ENCODE measurements around the gene POU6F2.
"Not testable (repeated sequence)": the region's sequence is repeated elsewhere in the genome, so short reads cannot be mapped to it uniquely, and the experiment has no call there.

The POU6F2 gene

GRCh38 chr7:39132306-39132705, 154.6 kb downstream of the POU6F2 start:
- DNase-seq: no peak

DNA sequence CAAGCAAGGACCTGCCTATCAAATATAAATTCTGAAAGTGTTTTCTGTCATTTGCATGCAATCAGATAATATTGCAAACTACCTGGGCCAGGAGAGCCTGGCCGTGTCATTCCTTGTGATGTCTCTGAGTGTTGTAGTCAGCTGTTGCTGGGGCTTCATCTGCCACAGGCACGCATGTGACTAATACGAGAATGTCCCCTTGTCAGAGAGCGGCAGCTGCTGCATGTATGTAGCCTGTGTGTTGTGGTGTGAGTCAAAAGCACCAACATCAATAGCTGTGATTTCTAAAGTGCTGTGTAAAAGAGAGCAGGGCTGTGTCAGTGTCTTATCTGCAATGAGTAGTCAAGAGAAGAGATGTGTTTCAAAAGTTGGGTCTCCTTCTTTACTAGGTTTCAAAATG, 155.4 kb downstream of the POU6F2 start:
- DNase-seq: no peak

DNA sequence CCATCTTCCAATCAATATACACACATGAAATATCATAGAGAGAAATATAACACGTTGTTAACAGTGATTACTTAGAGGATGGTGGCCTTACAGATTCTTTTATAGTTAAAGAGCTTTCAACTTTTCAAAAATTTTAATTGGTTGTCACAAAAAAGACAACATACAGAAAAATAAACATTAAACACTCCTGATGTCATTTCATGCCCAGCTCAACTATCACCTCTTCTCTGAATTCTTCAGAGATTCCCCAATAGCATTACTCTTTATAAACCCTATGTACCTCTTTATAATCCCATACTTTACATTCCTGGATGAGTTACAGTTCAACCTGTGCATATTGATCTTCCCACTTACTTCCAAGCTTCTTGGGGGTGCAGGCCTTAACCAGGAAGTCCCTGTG, 159.8 kb downstream of the POU6F2 start:
- DNase-seq: no peak

DNA sequence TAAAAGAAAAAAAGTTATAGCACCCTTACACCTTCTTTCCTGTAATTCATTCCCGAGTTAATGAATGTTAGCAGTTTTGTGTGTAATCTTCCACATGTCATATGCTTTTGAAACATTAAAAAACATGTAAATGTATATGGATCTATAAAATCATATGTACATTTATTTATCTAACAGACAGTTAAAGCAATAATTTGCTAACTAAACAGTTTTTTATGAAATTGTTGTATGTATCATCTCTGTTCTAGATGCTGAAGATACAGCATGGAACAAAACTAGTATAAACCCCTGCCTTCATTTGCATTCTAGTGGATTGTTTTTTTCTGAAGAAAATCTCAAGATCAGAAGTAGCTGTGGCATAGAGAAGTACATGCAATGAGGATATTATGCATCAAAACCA, 165.0 kb downstream of the POU6F2 start:
- DNase-seq: no peak

DNA sequence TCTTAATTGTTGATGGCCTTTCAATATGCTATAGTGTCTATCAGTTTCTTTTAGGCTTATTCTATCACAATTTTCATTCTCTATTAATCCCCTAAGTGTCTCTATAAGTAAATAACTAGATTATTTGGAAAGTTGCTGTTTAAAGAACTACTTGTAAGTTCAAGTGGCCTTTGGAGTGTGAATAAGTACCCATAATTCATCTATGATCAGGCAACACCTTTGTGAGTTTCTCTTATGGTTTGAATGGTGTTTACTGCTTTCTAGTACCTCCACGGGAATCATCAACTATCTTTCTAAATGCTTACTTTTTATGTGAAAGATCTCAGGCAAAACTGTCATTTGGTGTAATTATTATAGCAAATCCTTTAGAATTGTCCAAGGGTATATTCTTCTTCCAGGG, 166.7 kb downstream of the POU6F2 start:
- no peak for DNase-seq

GRCh38 chr7:39145283-39145682, 167.6 kb downstream of the POU6F2 start:
- no peak for DNase-seq

DNA sequence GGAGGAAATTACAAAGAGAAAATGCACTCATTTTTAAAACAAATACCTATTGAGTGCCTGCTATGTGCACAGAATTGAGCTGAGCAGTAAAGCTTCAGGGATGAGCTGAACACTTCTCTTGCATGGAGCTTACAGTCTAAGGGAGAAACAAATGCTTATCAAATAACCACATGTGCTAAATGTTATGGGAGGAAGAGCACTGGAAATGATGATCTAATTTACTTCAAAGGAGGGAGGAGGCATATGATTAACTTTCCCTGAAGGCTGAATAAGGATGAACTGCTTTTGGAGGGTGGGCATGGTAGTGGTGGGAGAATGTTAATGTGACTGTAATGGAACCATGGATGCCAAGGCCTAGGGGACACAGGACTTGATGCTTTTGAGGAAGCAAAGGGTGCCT, 168.2 kb downstream of the POU6F2 start:
- DNase-seq: no peak

DNA sequence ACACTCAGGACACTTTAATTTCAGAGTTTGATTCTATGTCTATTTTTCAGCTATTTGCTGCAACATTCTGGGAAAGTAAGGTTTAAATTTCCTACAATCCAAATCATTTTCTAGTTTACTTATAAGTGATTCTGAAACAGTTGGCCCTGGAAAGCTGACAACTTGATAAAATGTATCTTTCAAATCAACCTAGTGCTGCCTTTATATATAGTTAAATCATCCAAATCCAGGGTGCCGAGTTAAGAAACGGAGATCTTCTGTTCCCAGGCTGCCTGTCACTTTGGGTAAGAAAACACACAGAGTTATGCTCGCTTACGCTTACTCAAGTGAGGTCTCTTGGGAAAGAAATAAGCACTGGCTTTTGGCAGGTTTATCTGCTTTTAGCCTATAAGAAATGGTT, 175.0 kb downstream of the POU6F2 start:
- no peak for DNase-seq

- DNase-seq: no peak
Measured at GRCh38 chr7:39153113-39153512, 175.4 kb downstream of the POU6F2 start.

DNA sequence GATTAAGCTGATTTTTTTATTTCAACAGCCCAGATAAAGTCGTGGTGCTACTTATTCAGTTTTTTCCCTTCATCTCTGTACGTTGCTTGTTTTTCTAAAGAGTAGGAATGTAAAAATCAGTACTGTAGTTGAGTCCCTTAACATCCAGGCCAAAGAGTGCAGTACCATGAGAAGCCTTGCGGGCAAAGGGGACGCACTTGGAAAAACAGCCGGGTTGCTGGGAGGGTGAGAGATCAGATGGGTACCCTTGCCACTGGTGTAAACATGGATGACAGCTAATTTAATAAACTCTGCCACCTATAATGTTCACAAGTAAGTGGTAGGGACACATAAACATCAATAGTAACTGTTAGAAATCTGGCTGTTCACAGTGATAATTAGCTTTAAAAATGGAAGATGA, 175.9 kb downstream of the POU6F2 start:
- no peak for DNase-seq

GRCh38 chr7:39154815-39155214, 177.1 kb downstream of the POU6F2 start:
- DNase-seq: no peak

- no peak for DNase-seq
Measured at GRCh38 chr7:39158367-39158766, 180.7 kb downstream of the POU6F2 start.

GRCh38 chr7:39161903-39162302, 184.2 kb downstream of the POU6F2 start:
- no peak for DNase-seq

GRCh38 chr7:39164887-39165286, 187.2 kb downstream of the POU6F2 start:
- DNase-seq: no peak

DNA sequence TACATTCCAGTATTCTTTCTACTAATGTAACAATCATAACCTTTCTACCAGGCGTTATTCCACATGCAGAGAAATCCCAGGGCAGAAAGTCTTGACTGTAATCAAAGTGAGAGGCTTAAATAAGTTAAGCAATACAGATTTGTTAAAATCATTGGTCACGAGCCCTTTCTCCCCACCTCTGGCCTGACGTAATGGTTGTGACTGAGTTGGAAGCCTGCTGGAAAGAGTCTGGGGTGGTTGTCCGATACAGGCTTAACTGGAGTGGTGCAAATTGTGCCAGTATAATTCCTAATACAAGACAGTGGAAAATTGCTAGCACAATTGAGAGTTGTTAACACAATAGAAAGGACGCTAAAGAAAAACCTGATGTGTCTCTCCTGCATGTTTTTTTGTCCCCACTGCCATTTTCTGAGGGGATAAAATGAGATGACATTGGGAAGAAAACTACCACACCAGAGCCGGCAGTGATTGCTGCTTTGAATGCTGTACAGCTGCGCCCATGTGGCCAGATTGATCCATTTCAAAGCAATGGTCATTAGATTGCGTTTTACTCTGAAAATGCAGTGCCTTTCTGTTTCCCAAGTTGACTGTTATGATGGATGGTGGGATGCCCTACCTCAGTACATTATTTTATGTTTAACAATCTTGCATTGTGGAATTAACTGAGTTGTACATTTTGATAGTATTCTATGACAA, 190.8 kb downstream of the POU6F2 start:
- no peak for DNase-seq

GRCh38 chr7:39172137-39172536, 194.4 kb downstream of the POU6F2 start:
- DNase-seq: no peak

GRCh38 chr7:39181398-39181797, 203.7 kb downstream of the POU6F2 start:
- DNase-seq: no peak

GRCh38 chr7:39183796-39184195, 206.1 kb downstream of the POU6F2 start:
- no peak for DNase-seq

- DNase-seq: no peak
Measured at GRCh38 chr7:39184391-39184790, 206.7 kb downstream of the POU6F2 start.

DNA sequence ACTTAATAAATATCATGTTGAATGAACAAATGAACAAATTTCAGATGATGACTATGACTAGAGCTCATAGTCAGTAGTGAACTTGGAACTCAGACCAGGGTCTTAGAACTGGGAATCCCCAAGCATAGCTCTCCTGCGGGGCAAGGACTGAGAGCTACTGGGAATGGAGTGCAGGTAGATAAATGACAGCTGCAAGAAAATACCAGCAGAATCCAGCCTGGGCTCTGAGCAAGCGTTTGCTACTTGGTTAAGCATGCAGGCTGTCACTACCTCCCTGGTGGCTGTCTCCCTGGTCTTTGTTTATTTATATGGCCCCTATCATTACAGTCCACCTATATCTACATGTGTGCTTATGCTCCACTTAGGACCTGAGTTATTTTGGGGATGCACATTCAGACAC, 208.4 kb downstream of the POU6F2 start:
- no peak for DNase-seq

GRCh38 chr7:39186671-39187070, 209.0 kb downstream of the POU6F2 start:
- DNase-seq: no peak

- no peak for DNase-seq
Measured at GRCh38 chr7:39187130-39187529, 209.4 kb downstream of the POU6F2 start.

GRCh38 chr7:39192476-39192875, 214.8 kb downstream of the POU6F2 start:
- DNase-seq: no peak

DNA sequence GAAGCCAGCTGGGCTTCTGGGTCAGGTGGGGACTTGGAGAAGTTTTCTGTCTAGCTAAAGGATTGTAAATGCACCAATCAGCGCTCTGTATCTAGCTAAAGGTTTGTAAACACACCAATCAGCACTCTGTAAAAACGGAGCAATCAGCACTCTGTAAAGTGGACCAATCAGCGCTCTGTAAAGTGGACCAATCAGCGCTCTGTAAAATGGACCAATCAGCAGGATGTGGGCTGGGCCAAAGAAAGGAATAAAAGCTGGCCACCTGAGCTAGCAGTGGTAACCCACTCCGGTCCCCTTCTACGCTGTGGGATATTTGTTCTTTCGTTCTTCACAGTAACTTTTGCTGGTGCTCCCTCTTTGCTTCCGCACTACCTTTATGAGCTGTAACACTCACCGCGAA, 216.7 kb downstream of the POU6F2 start:
- not testable (repeated sequence) for DNase-seq

GRCh38 chr7:39195967-39196366, 218.3 kb downstream of the POU6F2 start:
- no peak for DNase-seq

GRCh38 chr7:39197831-39198230, 220.1 kb downstream of the POU6F2 start:
- DNase-seq: no peak

Data from NCI-H748 treated with DMSO at 0.1 percent for 48 hours (cell line).